GM21367 (cell line): ENCODE data around the gene MINDY3.
"Not testable (repeated sequence)": the region's sequence is repeated elsewhere in the genome, so short reads cannot be mapped to it uniquely, and the experiment has no call there.

Source experiments
- ATAC-seq: cut with Tn5 transposase; IDR thresholded peaks from one replicate; pipeline ENCODE4 v1.9.1; 2021; ENCODE audit not compliant: unreplicated experiment

The MINDY3 gene

DNA sequence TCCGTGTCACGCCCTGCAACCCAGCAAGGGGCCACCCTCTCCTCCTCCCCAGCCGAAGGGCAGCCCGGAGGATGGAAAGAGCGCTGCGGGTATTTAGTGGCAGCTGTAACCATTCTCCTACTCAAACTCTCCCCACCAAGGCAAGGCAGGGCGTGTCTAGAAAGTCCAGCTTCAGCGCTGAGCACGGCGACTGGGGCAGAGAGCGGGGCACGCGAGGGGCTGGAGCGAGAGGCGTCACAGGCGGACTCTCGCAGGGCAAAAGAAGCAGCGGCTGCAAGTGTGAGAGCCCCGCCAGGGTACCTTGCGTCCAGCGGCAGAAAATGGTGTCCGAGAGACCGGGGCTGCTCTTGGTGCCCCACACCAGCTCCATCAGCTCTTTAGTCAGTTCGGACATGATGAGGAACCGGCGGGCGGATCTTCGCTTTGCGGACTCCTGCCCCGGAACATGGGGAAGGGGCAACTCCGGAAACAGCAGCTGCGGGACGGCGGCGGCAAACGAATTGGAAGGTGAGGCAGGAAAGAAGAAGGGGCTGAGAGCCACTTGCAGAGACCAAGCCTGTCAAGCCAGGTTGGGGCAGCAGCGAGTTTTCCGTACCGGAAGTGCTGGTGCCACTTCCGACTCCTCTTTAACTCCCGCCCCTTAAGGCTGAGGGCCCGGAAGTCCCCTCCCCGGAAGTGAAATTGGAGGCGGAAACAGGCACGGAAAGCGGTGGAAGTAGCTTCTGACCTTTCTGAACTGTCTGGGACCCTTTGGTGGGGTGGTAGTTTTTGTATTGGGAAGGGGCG, at the start of gene MINDY3:
Gene MINDY3, minus strand, starts transcription at position 602 of the 786 bp plus-strand sequence. Its CDS starts 208 bp downstream, at position 394.
- peak; percentile 93 for ATAC-seq

DNA sequence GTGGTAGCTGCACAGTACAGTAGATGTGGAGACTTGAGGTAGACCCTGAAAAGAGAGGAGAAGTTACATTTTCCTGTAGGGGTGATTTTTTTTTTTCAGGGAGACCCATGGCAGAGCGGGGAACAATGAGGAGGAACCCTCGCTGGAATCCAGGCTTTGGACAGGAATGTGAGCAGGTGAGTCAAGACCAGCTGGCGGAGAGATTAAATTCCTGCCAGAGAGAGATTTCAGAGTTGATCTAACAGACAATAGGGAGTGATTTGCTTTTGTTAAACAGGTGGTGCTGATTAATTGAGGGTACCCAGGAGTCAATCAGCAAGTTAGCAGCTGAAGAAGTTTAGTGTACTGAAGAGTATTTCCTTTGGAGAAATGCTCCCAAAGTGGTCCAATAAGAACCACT, 41.6 kb upstream of the MINDY3 start:
- ATAC-seq, result no peak

GRCh38 chr10:15898046-15898445, 37.7 kb upstream of the MINDY3 start:
- peak; percentile 65 for ATAC-seq

- no peak for ATAC-seq
Measured at GRCh38 chr10:15897287-15897686, 37.0 kb upstream of the MINDY3 start.

- ATAC-seq, result no peak
Measured at GRCh38 chr10:15896654-15897053, 36.3 kb upstream of the MINDY3 start.

GRCh38 chr10:15884447-15884846, 24.1 kb upstream of the MINDY3 start:
- no peak for ATAC-seq

GRCh38 chr10:15881542-15881941, 21.2 kb upstream of the MINDY3 start:
- no peak for ATAC-seq

DNA sequence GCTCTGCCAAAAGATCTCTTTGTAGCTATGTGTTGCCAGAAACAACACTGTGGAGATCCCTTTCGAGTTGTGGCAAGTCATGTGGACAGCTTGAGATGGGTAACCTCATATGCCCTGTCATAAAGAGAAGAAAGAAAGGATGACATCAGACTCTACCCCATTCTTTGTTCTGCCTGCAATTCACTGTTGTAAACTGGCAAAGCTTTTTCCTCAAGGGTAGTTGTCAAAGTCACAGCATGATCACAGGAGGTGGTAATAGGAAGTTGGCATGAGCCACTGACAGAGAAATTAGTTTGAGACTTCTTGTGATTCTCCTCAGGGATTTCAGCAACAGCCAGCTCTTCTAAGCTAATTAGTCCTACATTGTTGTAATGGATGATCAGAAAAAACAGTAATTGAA, 19.4 kb upstream of the MINDY3 start:
- ATAC-seq, result no peak

GRCh38 chr10:15879058-15879457, 18.8 kb upstream of the MINDY3 start:
- ATAC-seq, result no peak

- ATAC-seq, result no peak
Measured at GRCh38 chr10:15877836-15878576, 17.7 kb upstream of the MINDY3 start.

GRCh38 chr10:15876274-15876673, 16.0 kb upstream of the MINDY3 start:
- ATAC-seq, result not testable (repeated sequence)

DNA sequence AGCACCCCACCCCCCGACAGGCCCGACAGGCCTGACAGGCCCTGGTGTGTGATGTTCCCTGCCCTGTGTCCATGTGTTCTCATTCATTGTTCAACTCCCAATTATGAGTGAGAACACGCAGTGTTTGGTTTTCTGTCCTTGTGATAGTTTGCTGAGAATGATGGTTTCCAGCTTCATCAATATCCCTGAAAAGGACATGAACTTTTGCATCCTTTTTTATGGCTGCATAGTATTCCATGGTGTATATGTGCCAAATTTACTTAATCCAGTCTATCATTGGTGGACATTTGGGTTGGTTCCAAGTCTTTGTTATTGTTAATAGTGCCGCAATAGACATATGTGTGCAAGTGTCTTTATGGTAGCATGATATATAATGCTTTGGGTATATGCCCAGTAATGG, 12.3 kb upstream of the MINDY3 start:
- ATAC-seq, result not testable (repeated sequence)

GRCh38 chr10:15871823-15872222, 11.5 kb upstream of the MINDY3 start:
- ATAC-seq, result no peak

- no peak for ATAC-seq
Measured at GRCh38 chr10:15869935-15870334, 9.6 kb upstream of the MINDY3 start.

DNA sequence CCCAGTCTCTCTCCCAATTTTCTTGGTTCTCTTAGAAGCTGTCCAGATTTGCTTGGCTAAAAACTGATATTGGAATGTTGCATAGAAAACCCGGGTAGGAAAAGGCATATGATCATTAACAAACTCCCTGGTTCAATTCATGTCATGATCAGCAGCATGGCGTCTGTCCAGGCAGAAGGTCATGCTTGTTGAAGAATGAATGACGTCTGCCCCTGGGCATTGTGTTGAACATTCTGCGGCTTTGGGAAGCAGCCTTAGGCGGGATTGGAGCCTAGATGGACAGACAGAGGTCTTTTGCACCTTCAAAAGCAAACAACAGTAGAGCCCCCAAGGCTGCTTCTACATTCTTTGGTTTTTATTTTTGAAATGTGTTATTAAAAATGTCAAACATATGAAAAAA, 7.7 kb upstream of the MINDY3 start:
- ATAC-seq, result no peak

DNA sequence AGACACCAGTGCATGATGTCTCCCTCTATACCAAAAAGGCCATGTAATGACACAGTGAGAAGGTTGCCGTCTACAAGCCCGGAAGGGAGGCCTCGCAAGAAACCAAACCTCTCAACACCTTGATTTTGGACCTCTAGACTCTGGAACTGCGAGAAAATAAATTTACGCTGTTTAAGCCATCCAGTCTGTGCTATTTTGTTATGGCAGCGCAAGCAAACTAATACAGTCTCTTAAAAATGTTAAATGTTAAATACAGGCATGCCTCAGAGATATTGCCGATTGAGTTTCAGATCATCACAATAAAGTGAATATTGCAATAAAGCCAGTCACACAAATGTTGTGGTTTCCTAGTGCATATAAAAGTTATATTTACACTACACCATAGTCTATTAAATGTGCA, 5.0 kb upstream of the MINDY3 start:
- no peak for ATAC-seq

DNA sequence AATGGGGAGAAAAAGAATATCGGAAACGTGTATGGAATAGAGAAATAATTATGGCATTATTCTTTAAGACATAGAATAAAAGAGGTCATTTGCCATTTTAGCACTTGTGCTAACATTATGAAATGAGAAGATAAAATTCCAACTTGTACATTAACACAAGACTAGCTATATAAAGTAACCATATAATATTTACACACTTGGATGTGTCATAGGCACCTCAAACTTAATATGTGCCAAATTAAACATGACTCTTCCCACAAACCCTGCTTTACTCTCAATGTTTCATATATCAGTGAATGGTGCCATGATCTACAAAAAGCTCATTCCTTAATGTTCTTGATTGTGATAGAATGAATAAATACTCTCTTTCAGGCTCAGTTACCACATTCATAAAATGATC, 4.1 kb upstream of the MINDY3 start:
- ATAC-seq, result no peak

- ATAC-seq, result no peak
Measured at GRCh38 chr10:15863733-15864132, 3.4 kb upstream of the MINDY3 start.

DNA sequence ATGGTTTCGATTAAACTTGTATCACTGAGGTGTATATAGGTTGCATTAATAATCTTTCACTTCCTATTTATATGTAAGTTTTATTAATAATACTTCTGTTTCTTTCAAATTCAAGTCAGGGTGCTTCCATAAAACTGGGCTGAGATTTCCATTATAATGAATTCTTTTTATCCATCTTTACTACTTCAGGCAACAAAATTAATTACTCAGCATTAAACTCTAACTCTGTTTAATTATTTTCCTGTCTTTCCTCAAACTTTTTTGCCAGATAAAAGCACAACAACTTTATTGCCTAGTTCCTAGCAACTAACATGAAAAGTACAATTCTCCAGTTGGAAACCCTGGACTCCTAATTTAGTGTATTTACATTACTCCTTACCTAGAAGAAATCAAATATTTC, 3.0 kb upstream of the MINDY3 start:
- no peak for ATAC-seq

DNA sequence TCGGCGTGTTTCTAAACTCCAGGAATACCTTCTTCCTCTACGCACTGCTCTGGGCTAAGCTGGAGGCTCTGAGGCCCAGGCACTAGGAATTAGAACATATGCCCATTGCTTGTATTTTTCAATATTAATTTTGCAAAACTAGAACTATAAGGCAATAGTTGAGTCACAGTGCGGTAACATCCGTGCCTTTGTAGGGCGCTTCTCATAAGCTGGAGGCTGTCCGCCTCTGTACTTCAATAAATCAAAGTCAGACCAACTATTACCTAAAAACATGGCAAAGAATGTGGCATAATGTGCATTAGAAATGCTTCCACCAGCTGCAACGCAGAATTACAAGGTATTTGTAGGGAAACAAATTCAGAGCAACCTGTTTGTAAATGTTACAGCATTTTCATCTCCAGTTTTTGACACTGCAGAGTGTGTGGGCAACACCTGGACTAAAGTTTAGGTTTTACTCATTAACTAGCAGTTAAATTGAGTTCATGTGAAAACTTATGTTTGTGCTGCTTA, 440 bp upstream of the MINDY3 start:
- no peak for ATAC-seq

DNA sequence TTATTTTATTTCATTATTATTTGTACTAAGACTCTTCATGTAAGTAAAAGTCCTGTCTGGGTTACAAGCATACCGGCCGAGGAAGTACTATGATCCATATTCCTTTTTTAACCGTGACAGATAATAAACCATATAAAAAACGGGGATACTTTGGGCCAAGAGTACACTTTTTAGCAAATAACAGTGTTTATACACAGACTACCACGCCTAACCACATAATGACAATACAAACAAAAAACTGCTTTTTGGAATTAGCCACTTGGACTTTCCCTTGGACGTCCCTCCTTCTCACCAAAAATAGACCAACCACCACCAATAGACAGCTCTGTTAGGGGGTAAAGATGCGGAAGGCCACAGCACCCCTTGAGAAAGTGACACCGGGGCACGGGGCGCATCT, 800 bp downstream of the MINDY3 start:
- ATAC-seq, result peak; percentile 58

DNA sequence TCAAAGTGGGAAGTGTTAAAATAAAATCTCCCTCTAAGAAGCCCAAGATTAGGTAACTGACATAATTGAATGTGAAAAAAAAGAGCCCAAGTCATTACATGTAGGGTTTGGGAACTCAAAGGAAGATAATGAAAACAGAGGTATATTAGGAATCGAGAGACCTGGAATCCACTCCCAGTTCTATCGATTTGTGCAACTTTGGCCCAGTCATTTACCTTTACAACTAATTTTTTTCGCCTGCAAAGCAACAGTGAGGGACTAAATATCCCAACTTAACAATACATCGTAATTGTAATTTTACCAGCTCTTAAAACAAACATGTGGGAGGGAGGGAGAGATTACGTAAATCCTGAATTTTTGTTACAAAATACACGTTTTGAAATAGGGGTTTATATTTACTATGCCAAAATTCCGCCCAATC, 1.4 kb downstream of the MINDY3 start:
- ATAC-seq, result no peak
